Gastrocnemius medialis (tissue), 4 donors: ENCODE measurements around the gene OR4D11. TPM values are rescaled to one million over a fixed set of nuclear protein-coding genes. Genes with fewer than 3 reads are reported as not detected.
A peak's percentile ranks its signal among the peaks of the same experiment; 100 is the strongest.

Source experiments
- ATAC-seq, 2 donors: fragments of 150-250 bp; one replicate each; pipeline ENCODE4 v1.9.1; 2016
- DNase-seq, 2 donors: peaks; one replicate each; pipeline ENCODE4 v3.0.0-alpha.2; 2019
- H3K27ac ChIP-seq, 4 donors: fragments of 200-600 bp; sonication (generic); 1 replicate in 1 of 4; 2 replicates in 3 of 4; pipeline ENCODE4 v1.5.1; 2016 to 2018; ENCODE audit warnings: mild to moderate bottlenecking in 2 of 4, moderate library complexity in 1 of 4
- H3K27me3 ChIP-seq, 3 donors: fragments of 200-600 bp; sonication (generic) in 2 of 3; 1 replicate in 1 of 3; 2 replicates in 2 of 3; pipeline versions ENCODE4 v1.5.1 to v1.6.0; 2016 to 2019; ENCODE audit warnings: mild to moderate bottlenecking in 1 of 3, moderate library complexity in 1 of 3
- H3K36me3 ChIP-seq, 2 donors: fragments of 200-600 bp; sonication (generic) in 1 of 2; one replicate each; pipeline ENCODE4 v1.5.1; 2017 to 2018
- H3K4me1 ChIP-seq, 2 donors: fragments of 200-600 bp; sonication (generic) in 1 of 2; one replicate each; pipeline ENCODE4 v1.5.1; 2016 to 2017; ENCODE audit warnings: mild to moderate bottlenecking in 2 of 2
- H3K4me3 ChIP-seq, 4 donors: fragments of 200-600 bp; sonication (generic) in 3 of 4; 1 replicate in 1 of 4; 2 replicates in 3 of 4; pipeline ENCODE4 v1.5.1; 2016 to 2019; ENCODE audit warnings: mild to moderate bottlenecking in 2 of 4
- H3K9me3 ChIP-seq, 3 donors: fragments of 200-600 bp; sonication (generic) in 2 of 3; 1 replicate in 1 of 3; 2 replicates in 2 of 3; pipeline ENCODE4 v1.5.1; 2016 to 2019
- CTCF ChIP-seq, 5 experiments: fragments of 450-650 bp in 3 of 5; fragments of 200-600 bp in 2 of 5; sonication (generic) in 2 of 5; IDR thresholded peaks in 4 of 5; conservative IDR thresholded peaks in 1 of 5; 1 replicate in 4 of 5; 2 replicates in 1 of 5; pipeline ENCODE4 v1.5.1; 2016 to 2019; ENCODE audit warnings: antibody characterized with exemption in 5 of 5, mild to moderate bottlenecking in 3 of 5, moderate library complexity in 3 of 5
- POLR2A ChIP-seq, 2 donors: fragments of 450-650 bp; IDR thresholded peaks; one replicate each; pipeline ENCODE4 v1.6.1; 2017; ENCODE audit warnings: antibody characterized with exemption in 2 of 2, mild to moderate bottlenecking in 2 of 2, moderate library complexity in 2 of 2
- in situ Hi-C, 4 donors: fragments of 200-750 bp; cut with MboI; loops; one replicate each; pipeline versions ENCODE4 v1.15.0 to v1.8.0; 2017; ENCODE audit warnings: low sequenced_read_pairs in 4 of 4
- intact Hi-C: fragments of 100-400 bp; cut with DNase I; formaldehyde crosslinking; loops from one replicate; pipeline ENCODE4 v1.15.1; 2023; ENCODE audit warnings: low total_unique reads
- total RNA-seq, 4 donors: library from RNA; depleted of rRNA; stranded (reverse); fragments of >200 nt; gene quantifications; one replicate each; pipeline versions ENCODE4 v1.1.0 to v1.2.3, GENCODE V29; 2016

Gene OR4D11
- total RNA-seq, 4 donors from 2014 or later, result not detected

GRCh38 chr11:59550842-59551658 is 47.7 kb downstream of the OR4D11 start:
- peak; percentile 57 to 68 for DNase-seq
- in situ Hi-C loops, result no loop called here
- Histone ChIP-seq H3K4me3 (peak overlapping the region; percentile 62 to 75 (median 67)), H3K9me3 (no peaks in the 10 kb centered on the region), H3K27me3 (no peaks in the 10 kb centered on the region), H3K4me1 (peaks cover 9 to 16% of the 10 kb centered on the region in 2 donors), H3K36me3 (no peaks in the 10 kb centered on the region), H3K27ac (peak overlapping the region; percentile 73 to 84 (median 78))
- peak; percentile 78 to 82 for ATAC-seq
- intact Hi-C loops, result loop anchor here (1.0 to 5.0 kb wide), 4 partner anchors 9 to 206 kb away; partner anchors contain the start of genes OSBP, PATL1 and STX3
- TF ChIP-seq CTCF (IDR thresholded peaks at IDR 0.05 in 4 of 5, conservative IDR thresholded peaks at IDR 0.05 in 1 of 5), result no peak
- no peak for TF ChIP-seq POLR2A (IDR thresholded peaks at IDR 0.05)

- no peak for DNase-seq
- Histone ChIP-seq H3K4me3 (peak overlapping the region; percentile 62 to 75 (median 67)), H3K27me3 (no peaks in the 10 kb centered on the region), H3K36me3 (no peaks in the 10 kb centered on the region), H3K9me3 (no peaks in the 10 kb centered on the region), H3K4me1 (peaks cover 9 to 16% of the 10 kb centered on the region in 2 donors), H3K27ac (peak overlapping the region; percentile 73 to 84 (median 78))
- intact Hi-C loops, result loop anchor here (1.0 to 5.0 kb wide), 4 partner anchors 8 to 205 kb away; partner anchors contain the start of genes OSBP, PATL1 and STX3
- TF ChIP-seq CTCF (IDR thresholded peaks at IDR 0.05 in 4 of 5, conservative IDR thresholded peaks at IDR 0.05 in 1 of 5) (no peak), POLR2A (IDR thresholded peaks at IDR 0.05) (no peak)
- in situ Hi-C loops, result no loop called here
- ATAC-seq, result no peak
Measured at GRCh38 chr11:59551659-59552521, 48.5 kb downstream of the OR4D11 start.

GRCh38 chr11:59552844-59553243 is 49.5 kb downstream of the OR4D11 start:
- ATAC-seq, result no peak
- H3K4me1 ChIP-seq, result peaks cover 9 to 16% of the 10 kb centered on the region in 2 donors
- intact Hi-C loops, result loop anchor here (5.0 kb wide), 1 partner anchor 204 kb away; the partner anchor contains the start of gene STX3

More at GRCh38 chr11:59552844-59553243, 49.5 kb downstream of the OR4D11 start:
- Histone ChIP-seq H3K36me3 (no peaks in the 10 kb centered on the region), H3K9me3 (no peaks in the 10 kb centered on the region), H3K4me3 (no peak overlapping the region), H3K27me3 (no peaks in the 10 kb centered on the region), H3K27ac (peak overlapping the region in 3 of 4 donors; percentile 24 to 35 (median 25))
- in situ Hi-C loops, result no loop called here
- TF ChIP-seq POLR2A (IDR thresholded peaks at IDR 0.05) (no peak), CTCF (IDR thresholded peaks at IDR 0.05 in 4 of 5, conservative IDR thresholded peaks at IDR 0.05 in 1 of 5) (no peak)
- DNase-seq, result no peak
